Measurements from ENCODE around the gene FAM83D.

DNA sequence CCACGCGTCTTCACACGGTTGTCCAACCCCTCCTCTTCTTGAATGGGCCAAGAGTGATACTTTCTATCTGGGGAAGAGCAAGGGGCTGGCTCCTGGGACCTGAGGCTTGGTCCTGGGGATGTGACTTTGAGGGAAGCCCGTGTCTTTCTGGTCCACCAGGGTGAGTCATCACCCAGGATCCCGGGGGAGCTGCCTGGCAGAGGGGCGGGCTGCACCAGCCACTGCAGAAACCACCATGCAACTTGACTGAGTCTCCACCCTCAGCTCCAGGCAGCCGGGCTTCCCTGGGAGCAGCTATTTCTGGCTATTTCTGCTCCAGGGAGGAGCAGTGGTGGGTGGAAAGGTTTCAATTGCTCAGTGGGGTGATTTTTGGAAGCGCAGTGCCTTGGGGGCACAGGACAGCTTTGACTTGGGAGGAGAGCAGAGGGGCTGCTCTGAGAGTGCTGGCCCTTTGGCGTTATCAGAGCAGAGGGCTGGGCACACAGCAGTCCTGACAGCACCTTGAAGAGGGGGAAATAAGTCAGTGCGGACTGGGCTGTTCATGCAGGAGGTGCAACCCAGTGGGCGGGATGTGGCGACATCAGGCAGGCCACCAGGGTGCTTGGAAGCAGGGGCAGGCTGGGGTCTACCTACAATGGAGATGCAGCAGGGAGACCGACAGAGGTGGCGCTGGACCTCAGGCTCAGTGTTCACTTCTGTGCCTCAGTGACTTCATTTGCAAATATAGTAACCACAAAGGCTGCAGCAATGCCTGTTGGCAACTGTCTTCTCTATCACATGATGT, 45.1 kb upstream of the FAM83D start:
- TF ChIP-seq, protein P1, sequence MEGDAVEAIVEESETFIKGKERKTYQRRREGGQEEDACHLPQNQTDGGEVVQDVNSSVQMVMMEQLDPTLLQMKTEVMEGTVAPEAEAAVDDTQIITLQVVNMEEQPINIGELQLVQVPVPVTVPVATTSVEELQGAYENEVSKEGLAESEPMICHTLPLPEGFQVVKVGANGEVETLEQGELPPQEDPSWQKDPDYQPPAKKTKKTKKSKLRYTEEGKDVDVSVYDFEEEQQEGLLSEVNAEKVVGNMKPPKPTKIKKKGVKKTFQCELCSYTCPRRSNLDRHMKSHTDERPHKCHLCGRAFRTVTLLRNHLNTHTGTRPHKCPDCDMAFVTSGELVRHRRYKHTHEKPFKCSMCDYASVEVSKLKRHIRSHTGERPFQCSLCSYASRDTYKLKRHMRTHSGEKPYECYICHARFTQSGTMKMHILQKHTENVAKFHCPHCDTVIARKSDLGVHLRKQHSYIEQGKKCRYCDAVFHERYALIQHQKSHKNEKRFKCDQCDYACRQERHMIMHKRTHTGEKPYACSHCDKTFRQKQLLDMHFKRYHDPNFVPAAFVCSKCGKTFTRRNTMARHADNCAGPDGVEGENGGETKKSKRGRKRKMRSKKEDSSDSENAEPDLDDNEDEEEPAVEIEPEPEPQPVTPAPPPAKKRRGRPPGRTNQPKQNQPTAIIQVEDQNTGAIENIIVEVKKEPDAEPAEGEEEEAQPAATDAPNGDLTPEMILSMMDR (IDR thresholded peaks at IDR 0.05), result no peak
- TF ChIP-seq POLR2A (IDR thresholded peaks at IDR 0.05) (no peak), POLR2AphosphoS5 (IDR thresholded peaks at IDR 0.05) (no peak), EP300 (IDR thresholded peaks at IDR 0.05) (no peak)
